HL-60 (cell line): ENCODE results near the gene PPP3CA.
A peak's percentile ranks its signal among the peaks of the same experiment; 100 is the strongest.

ENCODE experiments used
- DNase-seq, 2 experiments: peaks; one replicate each; pipeline ENCODE4 v3.0.0-alpha.2; 2010 to 2020; ENCODE audit warnings: low read depth in 1 of 2, low spot score in 1 of 2
- H3K27ac ChIP-seq: fragments of 250-450 bp; sonication (Bioruptor Pico); replicated peaks from 2 replicates; pipeline ENCODE4 v1.5.1; 2020; ENCODE audit warnings: mild to moderate bottlenecking, moderate library complexity
- H3K27me3 ChIP-seq: fragments of 250-450 bp; sonication (Bioruptor Pico); 2 replicates; pipeline ENCODE4 v1.5.1; 2021; ENCODE audit warnings: mild to moderate bottlenecking, moderate library complexity; ENCODE audit not compliant: insufficient read depth, poor library complexity, severe bottlenecking
- H3K4me3 ChIP-seq: replicated peaks from 2 replicates; pipeline ENCODE4 v1.5.1; 2011; ENCODE audit warnings: mild to moderate bottlenecking, control low read depth, low read length; ENCODE audit not compliant: insufficient read depth
- CTCF ChIP-seq: IDR thresholded peaks from one replicate; pipeline ENCODE4 v1.5.1; 2011; ENCODE audit warnings: low read length, control low read depth, inconsistent platforms; ENCODE audit not compliant: insufficient read depth
- GABPA ChIP-seq: IDR thresholded peaks from 2 replicates; pipeline ENCODE4 v1.6.1; 2012; ENCODE audit warnings: low read depth
- POLR2AphosphoS5 ChIP-seq: IDR thresholded peaks from 2 replicates; pipeline ENCODE4 v1.6.1; 2012; ENCODE audit warnings: low read depth
- REST ChIP-seq: IDR thresholded peaks from 2 replicates; pipeline ENCODE4 v1.6.1; 2012; ENCODE audit warnings: low read depth; ENCODE audit not compliant: insufficient replicate concordance
- SPI1 ChIP-seq: IDR thresholded peaks from 2 replicates; pipeline ENCODE4 v1.6.1; 2012; ENCODE audit warnings: low read depth, mild to moderate bottlenecking, borderline replicate concordance

PPP3CA gene

DNA sequence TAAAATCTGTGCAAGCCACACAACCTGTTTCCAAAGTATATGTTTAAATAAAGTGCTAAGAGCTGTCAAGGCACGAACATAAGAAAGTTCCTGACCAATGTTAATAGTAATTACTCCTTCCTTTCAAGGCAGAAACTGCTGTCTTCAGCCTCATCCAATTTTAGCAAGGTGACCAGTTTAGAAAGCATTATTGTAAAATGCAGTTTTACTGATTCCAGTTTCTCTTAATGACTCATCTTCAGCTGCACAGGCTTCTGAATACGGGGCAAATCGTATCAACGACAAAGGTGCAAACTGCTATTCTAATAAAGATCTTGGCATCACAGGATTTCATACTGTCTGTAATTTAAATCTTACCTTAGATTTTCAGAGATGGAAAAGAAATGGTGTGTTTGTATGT lies 87.5 kb downstream of the PPP3CA start:
- DNase-seq: no peak
- Histone ChIP-seq H3K4me3 (no peak overlapping the region), H3K27ac (no peak overlapping the region; the same call in 1 of the 2 replicates), H3K27me3 (no peaks in the 10 kb centered on the region)
- TF ChIP-seq GABPA (no peak), REST (no peak), CTCF (no peak)

GRCh38 chr4:101258883-101259282 lies 88.4 kb downstream of the PPP3CA start:
- no peak for TF ChIP-seq GABPA
- no peak for TF ChIP-seq POLR2AphosphoS5
- peak; percentile 62; the same call in 1 of the 2 replicates for TF ChIP-seq SPI1
- no peak for TF ChIP-seq REST
- TF ChIP-seq CTCF: no peak
- Histone ChIP-seq H3K4me3 (no peak overlapping the region), H3K27ac (peak overlapping the region; percentile 17; the same call in 1 of the 2 replicates), H3K27me3 (no peaks in the 10 kb centered on the region)
- DNase-seq: peak in 1 of 2 experiments; percentile 40

- DNase-seq: no peak
- no peaks in the 10 kb centered on the region for H3K27me3 ChIP-seq
- H3K4me3 ChIP-seq: no peak overlapping the region
- no peak overlapping the region for H3K27ac ChIP-seq
- TF ChIP-seq POLR2AphosphoS5: no peak
- no peak for TF ChIP-seq CTCF
- no peak for TF ChIP-seq GABPA
- no peak for TF ChIP-seq REST
Measured at GRCh38 chr4:101256222-101256621, 91.1 kb downstream of the PPP3CA start.
